DND-41 (cell line): ENCODE measurements around the gene GNB1L.

Experiments
- ATAC-seq: fragments of 200-7000 bp; cut with Tn5 transposase; 3 replicates; pipeline ENCODE4 v1.9.1; 2021; ENCODE audit warnings: low read depth; ENCODE audit not compliant: insufficient read depth
- DNase-seq: peaks from one replicate; pipeline ENCODE4 v3.0.0-alpha.2; 2020
- H2AFZ ChIP-seq: 2 replicates; pipeline ENCODE4 v1.6.0; 2012; ENCODE audit warnings: low read depth, low read length
- H3K27ac ChIP-seq: 2 replicates; pipeline ENCODE4 v1.5.1; 2012; ENCODE audit warnings: low read length, inconsistent platforms
- H3K27me3 ChIP-seq: fragments of 200-600 bp; sonication (generic); 2 replicates; pipeline ENCODE4 v1.6.0; 2012; ENCODE audit warnings: low read length, mild to moderate bottlenecking, inconsistent platforms; ENCODE audit not compliant: insufficient read depth, poor library complexity
- H3K36me3 ChIP-seq: 2 replicates; pipeline ENCODE4 v1.5.1; 2012; ENCODE audit warnings: low read length, inconsistent platforms; ENCODE audit not compliant: insufficient read depth
- H3K4me1 ChIP-seq: 2 replicates; pipeline ENCODE4 v1.5.1; 2012; ENCODE audit warnings: mild to moderate bottlenecking, low read length; ENCODE audit not compliant: insufficient read depth
- H3K4me2 ChIP-seq: 2 replicates; pipeline ENCODE4 v1.6.0; 2012; ENCODE audit warnings: mild to moderate bottlenecking, moderate library complexity, low read length, inconsistent platforms; ENCODE audit not compliant: insufficient read depth
- H3K4me3 ChIP-seq, 2 experiments: fragments of 200-600 bp in 1 of 2; shearing (Covaris generic) in 1 of 2; 2 replicates each; pipeline ENCODE4 v1.5.1; 2012 to 2016; ENCODE audit warnings: inconsistent platforms in 2 of 2, low read length in 2 of 2, mild to moderate bottlenecking in 2 of 2, low read depth in 1 of 2, moderate library complexity in 1 of 2
- H3K79me2 ChIP-seq: 2 replicates; pipeline ENCODE4 v1.6.0; 2012; ENCODE audit warnings: low read length, inconsistent platforms; ENCODE audit not compliant: insufficient read depth
- H3K9ac ChIP-seq: 2 replicates; pipeline ENCODE4 v1.6.0; 2012; ENCODE audit warnings: low read depth, mild to moderate bottlenecking, inconsistent platforms, low read length, moderate library complexity
- H3K9me3 ChIP-seq: 2 replicates; pipeline ENCODE4 v1.5.1; 2012; ENCODE audit warnings: low read length, moderate library complexity, mild to moderate bottlenecking, inconsistent platforms; ENCODE audit not compliant: insufficient read depth, severe bottlenecking
- H4K20me1 ChIP-seq: 2 replicates; pipeline ENCODE4 v1.6.0; 2012; ENCODE audit warnings: low read length; ENCODE audit not compliant: insufficient read depth
- EZH2 ChIP-seq: IDR thresholded peaks from 3 replicates; pipeline ENCODE4 v1.6.1; 2012; ENCODE audit warnings: borderline replicate concordance, low read depth, mild to moderate bottlenecking, moderate library complexity, low read length, inconsistent platforms; ENCODE audit not compliant: severe bottlenecking
- TF ChIP-seq, protein P1 (sequence below): IDR thresholded peaks from 2 replicates; pipeline ENCODE4 v1.5.1; 2012; ENCODE audit warnings: borderline replicate concordance, low read length, moderate library complexity, mild to moderate bottlenecking; ENCODE audit not compliant: poor library complexity, severe bottlenecking; ENCODE audit errors: extremely low read depth

GNB1L gene

GRCh38 chr22:19897726-19898125 lies 43.1 kb upstream of the GNB1L start:
- Histone ChIP-seq H3K79me2 (peaks cover 4% of the 10 kb centered on the region; the same call in 1 of the 2 replicates), H2AFZ (no peak overlapping the region), H3K36me3 (peaks cover 14% of the 10 kb centered on the region), H3K9me3 (no peaks in the 10 kb centered on the region), H3K27me3 (no peaks in the 10 kb centered on the region), H3K4me3 (no peak overlapping the region), H3K9ac (no peak overlapping the region), H3K4me2 (no peak overlapping the region), H4K20me1 (no peaks in the 10 kb centered on the region), H3K27ac (peak overlapping the region; percentile 69), H3K4me1 (peaks cover 43% of the 10 kb centered on the region)
- TF ChIP-seq EZH2: no peak
- TF ChIP-seq, protein P1, sequence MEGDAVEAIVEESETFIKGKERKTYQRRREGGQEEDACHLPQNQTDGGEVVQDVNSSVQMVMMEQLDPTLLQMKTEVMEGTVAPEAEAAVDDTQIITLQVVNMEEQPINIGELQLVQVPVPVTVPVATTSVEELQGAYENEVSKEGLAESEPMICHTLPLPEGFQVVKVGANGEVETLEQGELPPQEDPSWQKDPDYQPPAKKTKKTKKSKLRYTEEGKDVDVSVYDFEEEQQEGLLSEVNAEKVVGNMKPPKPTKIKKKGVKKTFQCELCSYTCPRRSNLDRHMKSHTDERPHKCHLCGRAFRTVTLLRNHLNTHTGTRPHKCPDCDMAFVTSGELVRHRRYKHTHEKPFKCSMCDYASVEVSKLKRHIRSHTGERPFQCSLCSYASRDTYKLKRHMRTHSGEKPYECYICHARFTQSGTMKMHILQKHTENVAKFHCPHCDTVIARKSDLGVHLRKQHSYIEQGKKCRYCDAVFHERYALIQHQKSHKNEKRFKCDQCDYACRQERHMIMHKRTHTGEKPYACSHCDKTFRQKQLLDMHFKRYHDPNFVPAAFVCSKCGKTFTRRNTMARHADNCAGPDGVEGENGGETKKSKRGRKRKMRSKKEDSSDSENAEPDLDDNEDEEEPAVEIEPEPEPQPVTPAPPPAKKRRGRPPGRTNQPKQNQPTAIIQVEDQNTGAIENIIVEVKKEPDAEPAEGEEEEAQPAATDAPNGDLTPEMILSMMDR: no peak
- no peak for ATAC-seq
- DNase-seq: no peak

DNA sequence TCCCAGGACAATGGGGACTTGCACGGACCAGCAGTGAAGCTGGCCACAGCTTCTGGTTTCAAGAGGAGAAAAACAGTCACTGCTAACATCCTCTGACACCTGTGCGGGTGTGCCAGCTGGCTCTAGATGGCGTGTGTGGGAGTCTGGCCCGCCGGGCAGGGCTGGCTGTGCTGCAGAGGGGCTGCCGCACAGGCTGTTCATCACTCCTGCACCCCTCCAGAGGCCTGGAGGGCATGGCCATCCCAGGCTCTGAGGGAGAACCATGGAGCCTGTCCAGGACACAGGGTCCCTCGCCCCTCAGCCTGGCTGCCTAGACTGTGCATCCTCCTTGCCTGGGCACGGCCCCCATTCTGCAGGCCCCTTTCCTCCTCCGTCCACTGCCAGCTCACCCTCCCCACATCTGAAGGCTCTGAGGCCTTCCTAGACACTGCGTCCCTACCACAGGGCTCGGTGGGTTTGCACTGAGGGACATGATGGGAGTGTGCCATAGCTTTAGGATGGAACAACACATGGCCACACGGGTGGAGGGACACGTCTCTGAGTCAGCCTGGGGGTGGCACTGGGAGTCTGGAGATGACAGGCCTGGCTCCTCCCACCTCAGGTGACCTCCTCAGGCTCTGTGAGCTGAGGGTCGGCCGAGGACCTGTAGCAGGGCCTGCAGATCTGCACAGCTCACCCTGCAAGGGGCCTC lies 42.1 kb upstream of the GNB1L start:
- H3K27ac ChIP-seq: peak overlapping the region; percentile 69
- H3K4me3 ChIP-seq: no peak overlapping the region
- H3K36me3 ChIP-seq: peaks cover 14% of the 10 kb centered on the region
- TF ChIP-seq, protein P1: peak; percentile 31
- TF ChIP-seq EZH2: no peak
- H3K4me2 ChIP-seq: no peak overlapping the region
- H3K9ac ChIP-seq: peak overlapping the region; percentile 6; the same call in 1 of the 2 replicates
- H3K4me1 ChIP-seq: peaks cover 52% of the 10 kb centered on the region
- ATAC-seq (no peak), DNase-seq (peak; percentile 34)
- no peak overlapping the region for H2AFZ ChIP-seq
- peaks cover 4% of the 10 kb centered on the region; the same call in 1 of the 2 replicates for H3K79me2 ChIP-seq
- H3K27me3 ChIP-seq: no peaks in the 10 kb centered on the region
- H4K20me1 ChIP-seq: no peaks in the 10 kb centered on the region
- H3K9me3 ChIP-seq: no peaks in the 10 kb centered on the region

DNA sequence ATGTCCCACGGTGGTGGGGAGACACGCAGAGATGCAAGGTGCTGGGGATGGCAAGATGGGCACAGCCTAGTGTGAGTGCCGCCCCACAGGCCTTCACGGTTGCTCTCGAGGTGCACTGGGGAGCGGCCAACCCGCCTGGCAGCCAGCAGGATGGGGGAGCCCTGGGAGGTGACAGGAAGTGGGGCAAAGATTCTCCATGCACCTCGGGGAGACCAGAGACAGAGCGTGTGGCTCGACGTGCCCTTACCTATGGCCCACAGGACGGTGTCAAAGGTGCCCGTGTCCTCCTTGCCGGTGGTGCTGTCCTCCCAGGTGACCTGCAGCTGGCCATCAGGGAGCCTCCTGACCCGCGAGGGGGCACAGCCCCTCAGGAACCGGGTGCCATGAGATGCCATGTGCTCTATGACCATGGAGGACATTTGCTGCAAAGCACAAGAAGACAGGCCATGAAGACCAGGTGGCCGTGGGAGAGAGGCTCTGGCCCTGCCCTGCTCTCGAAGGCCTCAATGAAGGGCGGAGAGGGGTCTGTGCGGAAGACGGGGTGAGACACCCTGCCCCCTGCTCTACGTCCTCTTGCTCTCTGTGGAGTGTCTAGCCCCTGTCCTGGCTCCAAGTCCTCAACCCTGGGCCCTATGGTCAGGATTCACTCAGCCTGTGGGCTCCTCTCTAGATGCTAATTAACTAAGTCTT lies 40.6 kb upstream of the GNB1L start:
- Histone ChIP-seq H3K4me2 (no peak overlapping the region), H3K27me3 (no peaks in the 10 kb centered on the region), H3K79me2 (peaks cover 4% of the 10 kb centered on the region; the same call in 1 of the 2 replicates), H3K36me3 (peaks cover 14% of the 10 kb centered on the region), H2AFZ (no peak overlapping the region), H3K9me3 (no peaks in the 10 kb centered on the region), H3K9ac (0 out of 2 replicates have a peak overlapping the region, but pooled peaks have one; percentile 2), H3K27ac (peak overlapping the region; percentile 72), H3K4me1 (peaks cover 67% of the 10 kb centered on the region), H4K20me1 (no peaks in the 10 kb centered on the region), H3K4me3 (no peak overlapping the region)
- ATAC-seq (no peak), DNase-seq (peak; percentile 37)
- no peak for TF ChIP-seq EZH2
- TF ChIP-seq, protein P1: no peak
